ENCODE measurements around the gene SLC10A1. TPM values are rescaled to one million over a fixed set of nuclear protein-coding genes. Genes with fewer than 3 reads are reported as not detected.

The SLC10A1 gene
- total and polyA plus RNA-seq, 2 donors from 2014 or later: not detected

GRCh38 chr14:69780952-69781351 lies 16.1 kb downstream of the SLC10A1 start:
- Histone ChIP-seq H3K27ac (ENCODE audit: low read depth in 2 of 2, low read length in 2 of 2) (no peak overlapping the region), H3K27me3 (ENCODE audit: control insufficient read depth, insufficient read depth, low read length) (no peaks in the 10 kb centered on the region), H3K4me3 (ENCODE audit: low read length in 3 of 3) (no peak overlapping the region), H3K9ac (ENCODE audit: low read length in 3 of 3) (no peak overlapping the region), H3K4me1 (ENCODE audit: control insufficient read depth in 2 of 3, insufficient read depth in 2 of 3, low read depth in 1 of 3, low read length in 3 of 3) (peaks cover 0 to 4% (median 0%) of the 10 kb centered on the region in 3 donors), H3K36me3 (ENCODE audit: control insufficient read depth in 2 of 3, insufficient read depth in 3 of 3, low read length in 3 of 3) (peaks cover 0 to 41% (median 20%) of the 10 kb centered on the region in 3 donors), H3K9me3 (ENCODE audit: control insufficient read depth in 2 of 3, insufficient read depth in 1 of 3, low read length in 3 of 3) (no peaks in the 10 kb centered on the region)
- DNase-seq: no peak
- TF ChIP-seq CTCF (IDR thresholded peaks at IDR 0.05; ENCODE audit: borderline replicate concordance, extremely low read depth, insufficient read depth): no peak
- no peak for FAIRE-seq
- intact Hi-C loops (cut with DNase I): no loop called here

GRCh38 chr14:69780092-69780491 lies 16.9 kb downstream of the SLC10A1 start:
- Histone ChIP-seq H3K4me1 (ENCODE audit: control insufficient read depth in 2 of 3, insufficient read depth in 2 of 3, low read depth in 1 of 3, low read length in 3 of 3) (peaks cover 0 to 4% (median 0%) of the 10 kb centered on the region in 3 donors), H3K9me3 (ENCODE audit: control insufficient read depth in 2 of 3, insufficient read depth in 1 of 3, low read length in 3 of 3) (no peaks in the 10 kb centered on the region), H3K9ac (ENCODE audit: low read length in 3 of 3) (no peak overlapping the region), H3K27me3 (ENCODE audit: control insufficient read depth, insufficient read depth, low read length) (no peaks in the 10 kb centered on the region), H3K27ac (ENCODE audit: low read depth in 2 of 2, low read length in 2 of 2) (no peak overlapping the region), H3K36me3 (ENCODE audit: control insufficient read depth in 2 of 3, insufficient read depth in 3 of 3, low read length in 3 of 3) (peaks cover 0 to 50% (median 21%) of the 10 kb centered on the region in 3 donors), H3K4me3 (ENCODE audit: low read length in 3 of 3) (no peak overlapping the region)
- no peak for TF ChIP-seq CTCF (IDR thresholded peaks at IDR 0.05; ENCODE audit: borderline replicate concordance, extremely low read depth, insufficient read depth)
- intact Hi-C loops (cut with DNase I): no loop called here
- FAIRE-seq: no peak
- no peak for DNase-seq

- Histone ChIP-seq H3K27me3 (ENCODE audit: control insufficient read depth, insufficient read depth, low read length) (no peaks in the 10 kb centered on the region), H3K36me3 (ENCODE audit: control insufficient read depth in 2 of 3, insufficient read depth in 3 of 3, low read length in 3 of 3) (peaks cover 0 to 54% (median 29%) of the 10 kb centered on the region in 3 donors), H3K9me3 (ENCODE audit: control insufficient read depth in 2 of 3, insufficient read depth in 1 of 3, low read length in 3 of 3) (no peaks in the 10 kb centered on the region), H3K4me3 (ENCODE audit: low read length in 3 of 3) (no peak overlapping the region), H3K9ac (ENCODE audit: low read length in 3 of 3) (no peak overlapping the region), H3K4me1 (ENCODE audit: control insufficient read depth in 2 of 3, insufficient read depth in 2 of 3, low read depth in 1 of 3, low read length in 3 of 3) (peaks cover 0 to 4% (median 0%) of the 10 kb centered on the region in 3 donors), H3K27ac (ENCODE audit: low read depth in 2 of 2, low read length in 2 of 2) (no peak overlapping the region)
- intact Hi-C loops (cut with DNase I): no loop called here
- DNase-seq (no peak), FAIRE-seq (no peak)
- TF ChIP-seq CTCF (IDR thresholded peaks at IDR 0.05; ENCODE audit: borderline replicate concordance, extremely low read depth, insufficient read depth): no peak
These were observed 18.0 kb downstream of the SLC10A1 start for GRCh38 chr14:69779088-69779487.

GRCh38 chr14:69776875-69777453 lies 20.1 kb downstream of the SLC10A1 start:
- H3K27me3 ChIP-seq (ENCODE audit: control insufficient read depth, insufficient read depth, low read length): no peaks in the 10 kb centered on the region
- H3K36me3 ChIP-seq (ENCODE audit: control insufficient read depth in 2 of 3, insufficient read depth in 3 of 3, low read length in 3 of 3): peaks cover 3 to 65% (median 38%) of the 10 kb centered on the region in 3 donors
- no peaks in the 10 kb centered on the region for H3K9me3 ChIP-seq (ENCODE audit: control insufficient read depth in 2 of 3, insufficient read depth in 1 of 3, low read length in 3 of 3)
- H3K4me3 ChIP-seq (ENCODE audit: low read length in 3 of 3): no peak overlapping the region
- no peak for TF ChIP-seq CTCF (IDR thresholded peaks at IDR 0.05; ENCODE audit: borderline replicate concordance, extremely low read depth, insufficient read depth)
- no peak overlapping the region for H3K27ac ChIP-seq (ENCODE audit: low read depth in 2 of 2, low read length in 2 of 2)
- DNase-seq (no peak), FAIRE-seq (no peak)
- peaks cover 0 to 4% (median 0%) of the 10 kb centered on the region in 3 donors for H3K4me1 ChIP-seq (ENCODE audit: control insufficient read depth in 2 of 3, insufficient read depth in 2 of 3, low read depth in 1 of 3, low read length in 3 of 3)
- intact Hi-C loops (cut with DNase I): no loop called here
- H3K9ac ChIP-seq (ENCODE audit: low read length in 3 of 3): no peak overlapping the region

Data from kidney (tissue), 14 donors.